GM13976 (cell line): ENCODE results near the gene AMDHD1.

ENCODE experiments used
- DNase-seq: peaks from one replicate; pipeline ENCODE4 v3.0.0; 2012; ENCODE audit warnings: low spot score
- in situ Hi-C: fragments of 300-500 bp; cut with MboI; formaldehyde crosslinking; loops from one replicate; pipeline ENCODE4 v1.12.0; 2022; ENCODE audit warnings: low sequenced_read_pairs, mixed read lengths, inconsistent platforms; ENCODE audit not compliant: unreplicated experiment
- TF ChIP-seq, protein P1 (sequence below): IDR thresholded peaks from 2 replicates; pipeline ENCODE4 v1.5.1; 2012; ENCODE audit warnings: borderline replicate concordance, mild to moderate bottlenecking; ENCODE audit not compliant: insufficient read depth; ENCODE audit errors: extremely low read depth, missing control alignments, control extremely low read depth

Gene AMDHD1

DNA sequence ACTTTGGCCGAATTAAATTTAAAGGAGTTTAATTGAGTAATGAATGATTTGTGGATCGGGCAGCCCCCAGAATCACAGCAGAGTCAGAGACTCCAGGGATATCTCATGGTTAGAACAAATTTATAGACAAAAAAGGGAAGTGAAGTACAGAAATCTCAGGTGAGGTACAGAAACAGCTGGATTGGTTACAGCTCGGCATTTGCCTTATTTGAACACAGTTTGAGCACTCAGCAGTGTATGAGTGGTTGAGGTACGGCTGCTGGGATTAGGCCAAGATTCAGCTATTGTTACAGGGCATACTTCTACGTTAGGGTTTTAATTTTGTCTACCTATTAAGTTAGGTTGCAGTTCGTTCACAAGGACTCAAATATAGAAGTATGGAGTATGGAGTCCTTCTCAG is 24.0 kb upstream of the AMDHD1 start:
- TF ChIP-seq, protein P1, sequence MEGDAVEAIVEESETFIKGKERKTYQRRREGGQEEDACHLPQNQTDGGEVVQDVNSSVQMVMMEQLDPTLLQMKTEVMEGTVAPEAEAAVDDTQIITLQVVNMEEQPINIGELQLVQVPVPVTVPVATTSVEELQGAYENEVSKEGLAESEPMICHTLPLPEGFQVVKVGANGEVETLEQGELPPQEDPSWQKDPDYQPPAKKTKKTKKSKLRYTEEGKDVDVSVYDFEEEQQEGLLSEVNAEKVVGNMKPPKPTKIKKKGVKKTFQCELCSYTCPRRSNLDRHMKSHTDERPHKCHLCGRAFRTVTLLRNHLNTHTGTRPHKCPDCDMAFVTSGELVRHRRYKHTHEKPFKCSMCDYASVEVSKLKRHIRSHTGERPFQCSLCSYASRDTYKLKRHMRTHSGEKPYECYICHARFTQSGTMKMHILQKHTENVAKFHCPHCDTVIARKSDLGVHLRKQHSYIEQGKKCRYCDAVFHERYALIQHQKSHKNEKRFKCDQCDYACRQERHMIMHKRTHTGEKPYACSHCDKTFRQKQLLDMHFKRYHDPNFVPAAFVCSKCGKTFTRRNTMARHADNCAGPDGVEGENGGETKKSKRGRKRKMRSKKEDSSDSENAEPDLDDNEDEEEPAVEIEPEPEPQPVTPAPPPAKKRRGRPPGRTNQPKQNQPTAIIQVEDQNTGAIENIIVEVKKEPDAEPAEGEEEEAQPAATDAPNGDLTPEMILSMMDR, result no peak
- in situ Hi-C loops, result loop anchor here (25.0 kb wide), 1 partner anchor 293 kb away; no protein-coding TSS in a partner anchor

GRCh38 chr12:95922231-95922630 is 20.9 kb upstream of the AMDHD1 start:
- in situ Hi-C loops, result loop anchor here (25.0 kb wide), 1 partner anchor 290 kb away; no protein-coding TSS in a partner anchor
- no peak for DNase-seq
- TF ChIP-seq, protein P1, result no peak

More for the DNA sequence above, 24.0 kb upstream of the AMDHD1 start:
- DNase-seq, result no peak

- in situ Hi-C loops, result no loop called here
- DNase-seq, result no peak
- TF ChIP-seq, protein P1, result no peak
These were observed 2.6 kb upstream of the AMDHD1 start for GRCh38 chr12:95940514-95940913.

DNA sequence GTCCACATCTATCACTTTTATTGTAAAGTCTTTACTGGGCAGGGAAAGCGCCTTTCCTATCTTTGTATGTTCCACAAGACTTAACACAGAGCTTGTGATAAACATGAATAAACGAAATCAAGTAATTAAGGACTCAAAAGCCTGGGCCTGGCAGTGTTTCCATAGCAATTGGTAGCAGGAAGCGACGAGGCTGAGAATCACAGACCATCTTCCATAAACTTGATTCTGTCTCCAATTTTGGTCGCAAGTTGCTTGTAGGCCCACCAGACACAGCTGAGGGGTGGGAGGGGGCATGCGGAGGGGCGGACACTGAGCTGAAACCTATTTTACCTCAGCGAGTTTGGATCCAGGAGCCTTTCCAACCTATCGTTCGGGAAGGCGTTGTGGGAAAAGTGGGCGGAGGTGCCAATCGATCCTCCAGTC is 1.0 kb upstream of the AMDHD1 start:
- in situ Hi-C loops, result no loop called here
- TF ChIP-seq, protein P1, result no peak
- no peak for DNase-seq

- in situ Hi-C loops, result no loop called here
- TF ChIP-seq, protein P1, result no peak
- peak; percentile 94 for DNase-seq
These were observed 404 bp upstream of the AMDHD1 start, which contains the start of gene CCDC38 for GRCh38 chr12:95942524-95943329. CCDC38 (minus strand) TSS chr12:95942614; CDS start chr12:95936509, 6,105 bp downstream.

- DNase-seq, result no peak
- TF ChIP-seq, protein P1, result no peak
- in situ Hi-C loops, result no loop called here
These were observed 1.1 kb downstream of the AMDHD1 start for GRCh38 chr12:95944108-95944704.
